Tibial nerve (tissue), 4 donors: ENCODE measurements around the gene TIE1. TPM values are rescaled to one million over a fixed set of nuclear protein-coding genes. Genes with fewer than 3 reads are reported as not detected.

Experiments used
- DNase-seq, 2 donors: peaks; one replicate each; pipeline ENCODE4 v3.0.0-alpha.2; 2019; ENCODE audit warnings: low spot score in 2 of 2
- H3K27ac ChIP-seq, 4 donors: fragments of 200-600 bp; sonication (generic) in 3 of 4; one replicate each; pipeline ENCODE4 v1.5.1; 2017 to 2019; ENCODE audit warnings: mild to moderate bottlenecking in 1 of 4
- H3K27me3 ChIP-seq, 2 donors: fragments of 200-600 bp; sonication (generic) in 1 of 2; one replicate each; pipeline versions ENCODE4 v1.5.1 to v1.6.0; 2017 to 2019
- H3K36me3 ChIP-seq, 3 donors: fragments of 200-600 bp; sonication (generic); one replicate each; pipeline ENCODE4 v1.5.1; 2018 to 2019
- H3K4me1 ChIP-seq, 4 donors: fragments of 200-600 bp; sonication (generic) in 3 of 4; one replicate each; pipeline ENCODE4 v1.5.1; 2017 to 2019
- H3K4me3 ChIP-seq, 4 donors: fragments of 200-600 bp; sonication (generic) in 3 of 4; one replicate each; pipeline ENCODE4 v1.5.1; 2017 to 2019; ENCODE audit warnings: mild to moderate bottlenecking in 1 of 4, moderate library complexity in 1 of 4
- H3K9me3 ChIP-seq, 4 donors: fragments of 200-600 bp; sonication (generic) in 3 of 4; one replicate each; pipeline ENCODE4 v1.5.1; 2017 to 2019
- EP300 ChIP-seq, 2 donors: sonication (generic); formaldehyde crosslinking; IDR thresholded peaks; one replicate each; pipeline ENCODE4 v1.6.1; 2017; ENCODE audit warnings: antibody characterized with exemption in 2 of 2, mild to moderate bottlenecking in 1 of 2
- POLR2A ChIP-seq, 2 donors: fragments of 450-650 bp; IDR thresholded peaks; one replicate each; pipeline ENCODE4 v1.6.1; 2017; ENCODE audit warnings: antibody characterized with exemption in 2 of 2, mild to moderate bottlenecking in 2 of 2, moderate library complexity in 2 of 2
- WGBS, 2 donors: methylation state at CpG; one replicate each; pipeline ENCODE4 v1.1.5; 2018; 5-methylcytosine and 5-hydroxymethylcytosine counted together
- total RNA-seq, 4 donors: library from RNA; depleted of rRNA; stranded (reverse); fragments of >200 nt; gene quantifications; one replicate each; pipeline ENCODE4 v1.1.0, GENCODE V29; 2016
- TF ChIP-seq, protein P1 (sequence below), 5 experiments: fragments of 200-600 bp in 3 of 5; fragments of 450-650 bp in 2 of 5; sonication (generic) in 3 of 5; IDR thresholded peaks; one replicate each; pipeline ENCODE4 v1.5.1; 2016 to 2019; ENCODE audit warnings: antibody characterized with exemption in 5 of 5, mild to moderate bottlenecking in 3 of 5, moderate library complexity in 2 of 5

Gene TIE1
- total RNA-seq, 4 donors from 2014 or later = 37.5 to 95.9 (median 68.1) TPM

DNA sequence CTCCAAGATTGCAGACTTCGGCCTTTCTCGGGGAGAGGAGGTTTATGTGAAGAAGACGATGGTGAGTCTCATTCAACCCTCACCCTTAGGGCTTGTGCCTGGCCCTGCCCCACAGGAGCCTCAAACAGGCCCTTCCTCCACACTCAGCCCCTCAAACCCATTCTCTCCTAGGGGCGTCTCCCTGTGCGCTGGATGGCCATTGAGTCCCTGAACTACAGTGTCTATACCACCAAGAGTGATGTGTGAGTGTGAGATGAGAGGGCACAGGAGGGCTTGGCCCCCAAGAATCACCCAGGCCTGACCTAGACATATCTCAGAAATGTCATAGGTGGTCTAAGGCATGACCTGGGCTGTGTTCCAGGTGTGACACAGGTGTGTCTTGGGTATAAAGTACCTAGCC lies 18.5 kb downstream of the TIE1 start:
- Histone ChIP-seq H3K27ac (no peak overlapping the region), H3K36me3 (peaks cover 0 to 17% (median 0%) of the 10 kb centered on the region in 3 donors), H3K4me3 (no peak overlapping the region), H3K4me1 (peaks cover 0 to 30% (median 2%) of the 10 kb centered on the region in 4 donors), H3K27me3 (no peaks in the 10 kb centered on the region), H3K9me3 (peaks cover 0 to 3% (median 0%) of the 10 kb centered on the region in 4 donors)
- TF ChIP-seq EP300 (IDR thresholded peaks at IDR 0.05) (no peak), POLR2A (IDR thresholded peaks at IDR 0.05) (no peak)
- TF ChIP-seq, protein P1, sequence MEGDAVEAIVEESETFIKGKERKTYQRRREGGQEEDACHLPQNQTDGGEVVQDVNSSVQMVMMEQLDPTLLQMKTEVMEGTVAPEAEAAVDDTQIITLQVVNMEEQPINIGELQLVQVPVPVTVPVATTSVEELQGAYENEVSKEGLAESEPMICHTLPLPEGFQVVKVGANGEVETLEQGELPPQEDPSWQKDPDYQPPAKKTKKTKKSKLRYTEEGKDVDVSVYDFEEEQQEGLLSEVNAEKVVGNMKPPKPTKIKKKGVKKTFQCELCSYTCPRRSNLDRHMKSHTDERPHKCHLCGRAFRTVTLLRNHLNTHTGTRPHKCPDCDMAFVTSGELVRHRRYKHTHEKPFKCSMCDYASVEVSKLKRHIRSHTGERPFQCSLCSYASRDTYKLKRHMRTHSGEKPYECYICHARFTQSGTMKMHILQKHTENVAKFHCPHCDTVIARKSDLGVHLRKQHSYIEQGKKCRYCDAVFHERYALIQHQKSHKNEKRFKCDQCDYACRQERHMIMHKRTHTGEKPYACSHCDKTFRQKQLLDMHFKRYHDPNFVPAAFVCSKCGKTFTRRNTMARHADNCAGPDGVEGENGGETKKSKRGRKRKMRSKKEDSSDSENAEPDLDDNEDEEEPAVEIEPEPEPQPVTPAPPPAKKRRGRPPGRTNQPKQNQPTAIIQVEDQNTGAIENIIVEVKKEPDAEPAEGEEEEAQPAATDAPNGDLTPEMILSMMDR (IDR thresholded peaks at IDR 0.05) = no peak
- 92 to 94% methylated on average over 5 of the region's 5 CpGs for WGBS, 2 donors
- no peak for DNase-seq

DNA sequence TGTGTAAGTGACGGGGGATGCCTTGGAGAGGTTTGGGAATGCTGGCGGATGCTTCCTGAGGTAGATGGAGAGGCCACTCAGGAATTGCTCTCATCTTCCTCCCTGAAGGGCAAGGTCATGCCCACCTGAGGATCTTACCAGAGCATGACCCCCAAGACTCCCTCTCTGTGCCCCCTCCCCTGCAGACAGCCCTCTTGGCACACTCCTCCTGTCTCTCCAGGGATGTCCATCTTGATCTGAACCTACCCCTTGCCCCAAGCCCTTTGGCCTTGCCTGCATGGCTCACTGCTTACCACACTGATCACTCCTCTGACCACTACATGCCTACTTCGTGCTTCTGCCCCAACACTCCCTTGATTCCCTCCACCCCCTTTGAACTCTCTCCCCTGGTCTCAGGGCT lies 19.0 kb downstream of the TIE1 start:
- Histone ChIP-seq H3K9me3 (peaks cover 0 to 8% (median 0%) of the 10 kb centered on the region in 4 donors), H3K4me1 (peaks cover 0 to 29% (median 2%) of the 10 kb centered on the region in 4 donors), H3K27me3 (no peaks in the 10 kb centered on the region), H3K36me3 (peaks cover 0 to 22% (median 0%) of the 10 kb centered on the region in 3 donors), H3K4me3 (no peak overlapping the region), H3K27ac (no peak overlapping the region)
- 88 to 97% methylated on average over 2 to 3 of the region's 3 CpGs for WGBS, 2 donors
- TF ChIP-seq POLR2A (IDR thresholded peaks at IDR 0.05) (no peak), EP300 (IDR thresholded peaks at IDR 0.05) (no peak)
- TF ChIP-seq, protein P1 (IDR thresholded peaks at IDR 0.05) = no peak
- no peak for DNase-seq

DNA sequence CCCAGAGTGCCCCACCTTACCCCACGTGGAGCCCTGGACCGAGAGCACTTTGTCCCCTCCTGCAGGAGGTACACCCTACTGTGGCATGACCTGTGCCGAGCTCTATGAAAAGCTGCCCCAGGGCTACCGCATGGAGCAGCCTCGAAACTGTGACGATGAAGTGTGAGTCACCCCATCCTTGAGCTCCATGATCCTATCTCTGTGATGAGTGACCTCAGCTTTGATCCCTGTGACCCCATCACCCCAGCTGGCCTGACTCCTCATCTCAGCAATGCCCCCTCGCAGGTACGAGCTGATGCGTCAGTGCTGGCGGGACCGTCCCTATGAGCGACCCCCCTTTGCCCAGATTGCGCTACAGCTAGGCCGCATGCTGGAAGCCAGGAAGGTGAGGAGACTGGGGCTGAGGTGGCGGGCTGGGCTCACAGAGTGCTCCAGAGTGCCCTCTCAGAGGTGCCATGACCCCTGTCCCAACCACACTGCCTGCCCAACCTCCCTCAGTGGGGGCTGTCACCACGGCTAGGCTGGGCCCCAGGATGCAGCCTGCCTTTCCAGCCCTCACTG lies 20.6 kb downstream of the TIE1 start:
- DNase-seq = no peak

DNA sequence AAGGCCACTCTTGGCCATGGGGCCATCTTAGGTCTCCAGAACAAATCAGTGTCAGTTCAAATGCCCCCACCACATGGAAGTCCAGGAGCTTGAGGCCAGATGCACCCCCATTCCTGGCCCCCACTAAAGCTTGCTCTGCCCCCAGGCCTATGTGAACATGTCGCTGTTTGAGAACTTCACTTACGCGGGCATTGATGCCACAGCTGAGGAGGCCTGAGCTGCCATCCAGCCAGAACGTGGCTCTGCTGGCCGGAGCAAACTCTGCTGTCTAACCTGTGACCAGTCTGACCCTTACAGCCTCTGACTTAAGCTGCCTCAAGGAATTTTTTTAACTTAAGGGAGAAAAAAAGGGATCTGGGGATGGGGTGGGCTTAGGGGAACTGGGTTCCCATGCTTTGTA lies 21.7 kb downstream of the TIE1 start:
- DNase-seq = no peak

More for the DNA sequence above, 20.6 kb downstream of the TIE1 start:
- 84 to 90% methylated on average over 16 of the region's 16 CpGs for WGBS, 2 donors
- Histone ChIP-seq H3K4me3 (no peak overlapping the region), H3K36me3 (peaks cover 0 to 25% (median 0%) of the 10 kb centered on the region in 3 donors), H3K9me3 (peaks cover 0 to 23% (median 0%) of the 10 kb centered on the region in 4 donors), H3K27me3 (no peaks in the 10 kb centered on the region), H3K4me1 (peaks cover 0 to 12% (median 0%) of the 10 kb centered on the region in 4 donors), H3K27ac (no peak overlapping the region)
- TF ChIP-seq POLR2A (IDR thresholded peaks at IDR 0.05) (no peak), EP300 (IDR thresholded peaks at IDR 0.05) (no peak)
- TF ChIP-seq, protein P1 (IDR thresholded peaks at IDR 0.05) = no peak

DNA sequence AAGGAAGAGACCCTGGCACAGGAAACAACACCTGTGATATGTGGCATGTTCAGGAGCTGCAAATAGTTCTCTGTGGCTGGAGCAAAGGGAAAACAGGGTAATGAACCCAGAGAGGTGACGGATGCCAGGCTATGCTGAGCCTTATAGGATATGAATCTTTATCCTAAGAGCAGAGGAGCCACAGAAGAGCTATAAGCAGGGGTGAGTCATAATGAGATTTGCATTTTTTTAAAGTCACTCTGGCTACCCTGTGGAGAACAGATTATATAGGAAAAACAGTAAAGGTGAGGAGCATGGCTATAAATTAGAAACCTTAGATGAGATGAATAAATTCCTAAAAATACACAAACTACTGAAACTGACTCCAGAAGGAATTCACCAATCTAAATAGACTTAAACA lies 24.0 kb downstream of the TIE1 start:
- WGBS, 2 donors = 91 to 100% methylated on average over 1 of the region's 1 CpG
- Histone ChIP-seq H3K27me3 (no peaks in the 10 kb centered on the region), H3K27ac (no peak overlapping the region), H3K4me3 (no peak overlapping the region), H3K36me3 (peaks cover 0 to 25% (median 0%) of the 10 kb centered on the region in 3 donors), H3K9me3 (peaks cover 0 to 34% (median 0%) of the 10 kb centered on the region in 4 donors), H3K4me1 (peaks cover 0 to 4% (median 1%) of the 10 kb centered on the region in 4 donors)
- TF ChIP-seq EP300 (IDR thresholded peaks at IDR 0.05) = no peak
- DNase-seq = no peak

More for the DNA sequence above, 21.7 kb downstream of the TIE1 start:
- Histone ChIP-seq H3K9me3 (peaks cover 0 to 27% (median 0%) of the 10 kb centered on the region in 4 donors), H3K27ac (no peak overlapping the region), H3K27me3 (no peaks in the 10 kb centered on the region), H3K36me3 (peaks cover 0 to 25% (median 0%) of the 10 kb centered on the region in 3 donors), H3K4me1 (peaks cover 0 to 5% (median 0%) of the 10 kb centered on the region in 4 donors), H3K4me3 (no peak overlapping the region)
- TF ChIP-seq POLR2A (IDR thresholded peaks at IDR 0.05) (no peak), EP300 (IDR thresholded peaks at IDR 0.05) (no peak)
- TF ChIP-seq, protein P1 (IDR thresholded peaks at IDR 0.05) = no peak
- WGBS, 2 donors = 86 to 94% methylated on average over 5 of the region's 5 CpGs
